ENCODE data around the gene GADD45B. TPM values are rescaled to one million over a fixed set of nuclear protein-coding genes. Genes with fewer than 3 reads are reported as not detected.
A peak's percentile ranks its signal among the peaks of the same experiment; 100 is the strongest.

GADD45B gene
- total and polyA plus RNA-seq, 2 of the 4 experiments (the other 2 are of a cell fraction) = 30.1 to 106 TPM

- H3K27me3 ChIP-seq (ENCODE audit: control insufficient read depth, insufficient read depth, low read length) = no peaks in the 10 kb centered on the region
- H3K9ac ChIP-seq (ENCODE audit: low read depth, low read length) = no peak overlapping the region
- no peak overlapping the region for H3K27ac ChIP-seq (ENCODE audit: insufficient read depth, low read length)
- dilution Hi-C loops (cut with HindIII; ENCODE audit: low sequenced_read_pairs, unreplicated experiment) = no loop called here
- H2AK9ac ChIP-seq (replicated peaks; ENCODE audit: low read depth, low read length, poor library complexity) = peak overlapping the region; percentile 72
- H3K4me2 ChIP-seq (ENCODE audit: low read depth, low read length) = no peak overlapping the region
- H2BK20ac ChIP-seq (ENCODE audit: low read depth, low read length) = no peak overlapping the region
- peaks cover 5% of the 10 kb centered on the region for H3K9me1 ChIP-seq (ENCODE audit: insufficient read depth, low read length)
- CTCF ChIA-PET = no interaction called here
- no peak overlapping the region for H4K8ac ChIP-seq (ENCODE audit: low read depth in 2 of 2, low read length in 2 of 2)
- no peaks in the 10 kb centered on the region for H4K20me1 ChIP-seq (ENCODE audit: insufficient read depth, low read length)
- ATAC-seq (ENCODE audit: low read depth) = no peak
- no peak overlapping the region for H2BK120ac ChIP-seq (ENCODE audit: low read depth, low read length)
- no peak overlapping the region for H3K23ac ChIP-seq (ENCODE audit: low read depth, low read length)
- H2BK15ac ChIP-seq (ENCODE audit: low read depth, low read length) = no peak overlapping the region
- H3K79me1 ChIP-seq (ENCODE audit: low read depth in 1 of 2, low read length in 2 of 2) = peaks cover 0 to 4% of the 10 kb centered on the region in 2 experiments; a peak in 1 of 4 replicates
- no peaks in the 10 kb centered on the region for H3K9me3 ChIP-seq (ENCODE audit: control insufficient read depth, insufficient read depth, low read length)
- H4K91ac ChIP-seq (ENCODE audit: insufficient read depth, low read depth, low read length) = no peak overlapping the region
- in situ Hi-C loops (cut with MboI; ENCODE audit: low sequenced_read_pairs) = no loop called here
- H2BK5ac ChIP-seq (ENCODE audit: low read depth, low read length, poor library complexity, severe bottlenecking) = no peak overlapping the region
- no peak for TF ChIP-seq RFX5 (IDR thresholded peaks at IDR 0.05; ENCODE audit: low read depth, low read length)
- TF ChIP-seq RAD21 (IDR thresholded peaks at IDR 0.05; ENCODE audit: low read length) = no peak
- TF ChIP-seq CHD1 (IDR thresholded peaks at IDR 0.05; ENCODE audit: low read depth, low read length) = no peak
- TF ChIP-seq RCOR1 (IDR thresholded peaks at IDR 0.05; ENCODE audit: insufficient replicate concordance, low read length) = no peak
- TF ChIP-seq NFE2L2 (IDR thresholded peaks at IDR 0.05; ENCODE audit: low read depth, low read length) = no peak
- TF ChIP-seq MAFK (IDR thresholded peaks at IDR 0.05; ENCODE audit: low read depth, low read length) = no peak
- no peak for TF ChIP-seq POLR2A (IDR thresholded peaks at IDR 0.05; ENCODE audit: low read depth, low read length)
- TF ChIP-seq ELK1 (IDR thresholded peaks at IDR 0.05; ENCODE audit: borderline replicate concordance, low read depth, low read length) = no peak
- no peak for TF ChIP-seq MAZ (IDR thresholded peaks at IDR 0.05; ENCODE audit: borderline replicate concordance, low read depth, low read length)
- TF ChIP-seq SMC3 (IDR thresholded peaks at IDR 0.05; ENCODE audit: low read depth, low read length) = no peak
- TF ChIP-seq, protein P1, sequence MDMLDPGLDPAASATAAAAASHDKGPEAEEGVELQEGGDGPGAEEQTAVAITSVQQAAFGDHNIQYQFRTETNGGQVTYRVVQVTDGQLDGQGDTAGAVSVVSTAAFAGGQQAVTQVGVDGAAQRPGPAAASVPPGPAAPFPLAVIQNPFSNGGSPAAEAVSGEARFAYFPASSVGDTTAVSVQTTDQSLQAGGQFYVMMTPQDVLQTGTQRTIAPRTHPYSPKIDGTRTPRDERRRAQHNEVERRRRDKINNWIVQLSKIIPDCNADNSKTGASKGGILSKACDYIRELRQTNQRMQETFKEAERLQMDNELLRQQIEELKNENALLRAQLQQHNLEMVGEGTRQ (IDR thresholded peaks at IDR 0.05; ENCODE audit: low read depth, low read length) = no peak
- TF ChIP-seq BHLHE40 (IDR thresholded peaks at IDR 0.05; ENCODE audit: low read depth, low read length) = no peak
- TF ChIP-seq FOS (IDR thresholded peaks at IDR 0.05; ENCODE audit: low read depth, low read length) = no peak
- TF ChIP-seq, protein P2, sequence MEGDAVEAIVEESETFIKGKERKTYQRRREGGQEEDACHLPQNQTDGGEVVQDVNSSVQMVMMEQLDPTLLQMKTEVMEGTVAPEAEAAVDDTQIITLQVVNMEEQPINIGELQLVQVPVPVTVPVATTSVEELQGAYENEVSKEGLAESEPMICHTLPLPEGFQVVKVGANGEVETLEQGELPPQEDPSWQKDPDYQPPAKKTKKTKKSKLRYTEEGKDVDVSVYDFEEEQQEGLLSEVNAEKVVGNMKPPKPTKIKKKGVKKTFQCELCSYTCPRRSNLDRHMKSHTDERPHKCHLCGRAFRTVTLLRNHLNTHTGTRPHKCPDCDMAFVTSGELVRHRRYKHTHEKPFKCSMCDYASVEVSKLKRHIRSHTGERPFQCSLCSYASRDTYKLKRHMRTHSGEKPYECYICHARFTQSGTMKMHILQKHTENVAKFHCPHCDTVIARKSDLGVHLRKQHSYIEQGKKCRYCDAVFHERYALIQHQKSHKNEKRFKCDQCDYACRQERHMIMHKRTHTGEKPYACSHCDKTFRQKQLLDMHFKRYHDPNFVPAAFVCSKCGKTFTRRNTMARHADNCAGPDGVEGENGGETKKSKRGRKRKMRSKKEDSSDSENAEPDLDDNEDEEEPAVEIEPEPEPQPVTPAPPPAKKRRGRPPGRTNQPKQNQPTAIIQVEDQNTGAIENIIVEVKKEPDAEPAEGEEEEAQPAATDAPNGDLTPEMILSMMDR (conservative IDR thresholded peaks at IDR 0.05; ENCODE audit: low read depth, low read length) = no peak
- no peak for TF ChIP-seq CEBPB (IDR thresholded peaks at IDR 0.05; ENCODE audit: low read depth, low read length)
- TF ChIP-seq MXI1 (IDR thresholded peaks at IDR 0.05; ENCODE audit: borderline replicate concordance, low read depth, low read length) = no peak
- intact Hi-C loops (cut with micrococcal nuclease) = no loop called here
- WGBS, 2 experiments (ENCODE audit: extremely low coverage in 2 of 2, insufficient read length in 1 of 2) = 100% methylated on average over 2 of the region's 6 CpGs; no CpG with 5 or more reads in 1 of the 2 experiments
- no peak overlapping the region for H3K18ac ChIP-seq (ENCODE audit: low read depth, low read length)
- H3K36me3 ChIP-seq (ENCODE audit: control insufficient read depth, insufficient read depth, low read length) = no peaks in the 10 kb centered on the region
- H2AFZ ChIP-seq (replicated peaks; ENCODE audit: low read length, poor library complexity) = no peak overlapping the region
- H3K4me3 ChIP-seq (ENCODE audit: insufficient read depth, low read depth, low read length) = no peak overlapping the region
- H2AK5ac ChIP-seq (ENCODE audit: low read depth, low read length) = no peak overlapping the region
- no peak overlapping the region for H3K14ac ChIP-seq (replicated peaks; ENCODE audit: low read depth, low read length)
- peaks cover 4% of the 10 kb centered on the region; the same call in 1 of the 2 replicates for H3K4me1 ChIP-seq (ENCODE audit: control insufficient read depth, insufficient read depth, low read length)
- no peak for DNase-seq
- no peak overlapping the region for H3K56ac ChIP-seq (ENCODE audit: extremely low read depth, insufficient read depth, low read length)
- H4K5ac ChIP-seq (ENCODE audit: low read depth, low read length) = no peak overlapping the region
- no peak overlapping the region for H3K4ac ChIP-seq (ENCODE audit: low read depth, low read length)
- POLR2A ChIA-PET (ENCODE audit: unreplicated experiment) = no interaction called here
- BruUV-seq (replicated peaks) = no TSS peak
Observed at GRCh38 chr19:2519482-2519881, 43.6 kb downstream of the GADD45B start.

Measured in IMR-90 (cell line).